SU-DHL-6 (cell line): ENCODE data around the gene CACNA1C.

Experiments
- EZH2phosphoT487 ChIP-seq: fragments of 200-600 bp; sonication (generic), shearing (Covaris generic); conservative IDR thresholded peaks from 2 replicates; pipeline ENCODE4 v1.6.1; 2018; ENCODE audit warnings: mild to moderate bottlenecking, antibody characterized with exemption, low read length, moderate library complexity, mixed read lengths
- TF ChIP-seq, protein P1 (sequence below): fragments of 200-600 bp; sonication (generic); IDR thresholded peaks from one replicate; pipeline ENCODE4 v1.5.1; 2017; ENCODE audit warnings: antibody characterized with exemption, mild to moderate bottlenecking, low read length, moderate library complexity; ENCODE audit not compliant: insufficient read depth, poor library complexity, severe bottlenecking

DNA sequence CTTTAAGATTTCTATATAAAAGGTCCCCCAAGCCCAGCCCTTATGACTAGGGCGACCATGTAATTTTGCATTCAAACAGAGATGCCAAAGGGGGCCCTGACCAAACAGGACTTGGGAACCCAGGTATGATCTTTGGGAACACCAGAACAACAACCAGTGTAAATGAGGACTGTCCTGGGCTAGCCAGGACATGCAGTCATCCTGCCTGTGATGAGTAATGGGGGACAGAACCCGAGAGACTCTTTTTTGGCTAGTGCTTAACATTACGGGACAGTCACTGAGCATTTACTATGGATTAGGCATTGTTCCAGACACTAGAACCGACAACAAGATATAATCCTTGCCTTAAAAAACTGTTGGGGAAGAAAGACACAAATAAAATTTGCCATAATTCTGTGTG, 337.3 kb downstream of the CACNA1C start:
- no peak for TF ChIP-seq EZH2phosphoT487
- TF ChIP-seq, protein P1, sequence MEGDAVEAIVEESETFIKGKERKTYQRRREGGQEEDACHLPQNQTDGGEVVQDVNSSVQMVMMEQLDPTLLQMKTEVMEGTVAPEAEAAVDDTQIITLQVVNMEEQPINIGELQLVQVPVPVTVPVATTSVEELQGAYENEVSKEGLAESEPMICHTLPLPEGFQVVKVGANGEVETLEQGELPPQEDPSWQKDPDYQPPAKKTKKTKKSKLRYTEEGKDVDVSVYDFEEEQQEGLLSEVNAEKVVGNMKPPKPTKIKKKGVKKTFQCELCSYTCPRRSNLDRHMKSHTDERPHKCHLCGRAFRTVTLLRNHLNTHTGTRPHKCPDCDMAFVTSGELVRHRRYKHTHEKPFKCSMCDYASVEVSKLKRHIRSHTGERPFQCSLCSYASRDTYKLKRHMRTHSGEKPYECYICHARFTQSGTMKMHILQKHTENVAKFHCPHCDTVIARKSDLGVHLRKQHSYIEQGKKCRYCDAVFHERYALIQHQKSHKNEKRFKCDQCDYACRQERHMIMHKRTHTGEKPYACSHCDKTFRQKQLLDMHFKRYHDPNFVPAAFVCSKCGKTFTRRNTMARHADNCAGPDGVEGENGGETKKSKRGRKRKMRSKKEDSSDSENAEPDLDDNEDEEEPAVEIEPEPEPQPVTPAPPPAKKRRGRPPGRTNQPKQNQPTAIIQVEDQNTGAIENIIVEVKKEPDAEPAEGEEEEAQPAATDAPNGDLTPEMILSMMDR, result no peak
